NK-92 treated with Interleukin-12 subunit alpha and Interleukin-12 subunit beta, amount 100 ng/mL, for 24 hours (cell line): ENCODE measurements around the gene SLC38A3.

Source experiments
- DNase-seq: peaks from one replicate; lab custom pipeline; 2025; lab: John Stamatoyannopoulos, UW

SLC38A3 gene

GRCh38 chr3:50169232-50169832 is 35.7 kb upstream of the SLC38A3 start:
- DNase-seq, result no peak

GRCh38 chr3:50169858-50170257 is 35.2 kb upstream of the SLC38A3 start:
- DNase-seq, result no peak

GRCh38 chr3:50170689-50171088 is 34.4 kb upstream of the SLC38A3 start:
- DNase-seq, result peak; percentile 11

- no peak for DNase-seq
These were observed 33.4 kb upstream of the SLC38A3 start for GRCh38 chr3:50171540-50172301.

- DNase-seq, result no peak
These were observed 32.3 kb upstream of the SLC38A3 start for GRCh38 chr3:50172626-50173220.

- no peak for DNase-seq
These were observed 31.2 kb upstream of the SLC38A3 start for GRCh38 chr3:50173685-50174516.

- no peak for DNase-seq
These were observed 30.6 kb upstream of the SLC38A3 start for GRCh38 chr3:50174517-50174895.

GRCh38 chr3:50174947-50175524 is 30.0 kb upstream of the SLC38A3 start:
- no peak for DNase-seq

- no peak for DNase-seq
These were observed 27.7 kb upstream of the SLC38A3 start for GRCh38 chr3:50177346-50177745.

GRCh38 chr3:50179710-50180109 is 25.4 kb upstream of the SLC38A3 start:
- DNase-seq, result no peak

- DNase-seq, result no peak
These were observed 23.1 kb upstream of the SLC38A3 start for GRCh38 chr3:50181985-50182384.

- DNase-seq, result no peak
These were observed 22.5 kb upstream of the SLC38A3 start for GRCh38 chr3:50182533-50183099.

- no peak for DNase-seq
These were observed 21.3 kb upstream of the SLC38A3 start for GRCh38 chr3:50183755-50184154.

- DNase-seq, result no peak
These were observed 20.7 kb upstream of the SLC38A3 start for GRCh38 chr3:50184242-50184978.

- no peak for DNase-seq
These were observed 19.8 kb upstream of the SLC38A3 start for GRCh38 chr3:50185230-50185629.

GRCh38 chr3:50186096-50186495 is 19.0 kb upstream of the SLC38A3 start:
- DNase-seq, result no peak

- no peak for DNase-seq
These were observed 17.3 kb upstream of the SLC38A3 start for GRCh38 chr3:50187750-50188149.

GRCh38 chr3:50189274-50189673 is 15.8 kb upstream of the SLC38A3 start:
- DNase-seq, result peak; percentile 8

GRCh38 chr3:50189989-50190388 is 15.1 kb upstream of the SLC38A3 start:
- no peak for DNase-seq

GRCh38 chr3:50190936-50191660 is 14.0 kb upstream of the SLC38A3 start, which contains the start of gene GNAT1:
Gene GNAT1, plus strand, starts transcription at chr3:50191610. Its CDS starts 116 bp downstream, at chr3:50191726.
- DNase-seq, result no peak
